Esophagus squamous epithelium (tissue), 5 donors: Measurements from ENCODE around the gene FAM222B. TPM values are rescaled to one million over a fixed set of nuclear protein-coding genes. Genes with fewer than 3 reads are reported as not detected.

Experiments
- DNase-seq: peaks from one replicate; lab custom pipeline; 2025; lab: John Stamatoyannopoulos, UW
- H3K27ac ChIP-seq, 4 donors: fragments of 200-600 bp; sonication (generic); one replicate each; pipeline ENCODE4 v1.5.1; 2016 to 2019; ENCODE audit warnings: mild to moderate bottlenecking in 1 of 4
- H3K27me3 ChIP-seq, 4 donors: fragments of 200-600 bp; sonication (generic); 1 replicate in 3 of 4; 2 replicates in 1 of 4; pipeline versions ENCODE4 v1.5.1 to v1.6.0; 2017 to 2021; ENCODE audit warnings: antibody characterized with exemption in 1 of 4
- H3K36me3 ChIP-seq, 3 donors: fragments of 200-600 bp; sonication (generic); one replicate each; pipeline ENCODE4 v1.5.1; 2016 to 2019
- H3K4me1 ChIP-seq, 3 donors: fragments of 200-600 bp; sonication (generic); one replicate each; pipeline ENCODE4 v1.5.1; 2017 to 2019
- H3K4me3 ChIP-seq, 4 donors: fragments of 200-600 bp; sonication (generic); 1 replicate in 3 of 4; 2 replicates in 1 of 4; pipeline ENCODE4 v1.5.1; 2016 to 2019; ENCODE audit warnings: mild to moderate bottlenecking in 2 of 4, moderate library complexity in 1 of 4
- H3K9me3 ChIP-seq, 3 donors: fragments of 200-600 bp; sonication (generic); one replicate each; pipeline ENCODE4 v1.5.1; 2016 to 2019
- CTCF ChIP-seq, 6 experiments: fragments of 450-650 bp in 4 of 6; fragments of 200-600 bp in 2 of 6; sonication (generic) in 2 of 6; IDR thresholded peaks; one replicate each; pipeline ENCODE4 v1.5.1; 2016 to 2019; ENCODE audit warnings: antibody characterized with exemption in 6 of 6, mild to moderate bottlenecking in 4 of 6, moderate library complexity in 4 of 6
- POLR2A ChIP-seq, 4 donors: fragments of 450-650 bp; IDR thresholded peaks; one replicate each; pipeline ENCODE4 v1.6.1; 2017; ENCODE audit warnings: antibody characterized with exemption in 4 of 4, mild to moderate bottlenecking in 4 of 4, moderate library complexity in 3 of 4
- WGBS, 2 donors: methylation state at CpG; one replicate each; pipeline ENCODE4 v1.1.5; 2018; 5-methylcytosine and 5-hydroxymethylcytosine counted together
- intact Hi-C: fragments of 100-400 bp; cut with DNase I; formaldehyde crosslinking; loops from one replicate; pipeline ENCODE4 v1.15.0; 2022
- total RNA-seq, 4 donors: library from RNA; depleted of rRNA; stranded (reverse); fragments of >200 nt; gene quantifications; one replicate each; pipeline ENCODE4 v1.1.0, GENCODE V29; 2016
- donor health status: DM: yes; HTN: yes; CAD: no.

Gene FAM222B
- total RNA-seq, 4 donors from 2014 or later = 8.0 to 16.4 (median 11.2) TPM

DNA sequence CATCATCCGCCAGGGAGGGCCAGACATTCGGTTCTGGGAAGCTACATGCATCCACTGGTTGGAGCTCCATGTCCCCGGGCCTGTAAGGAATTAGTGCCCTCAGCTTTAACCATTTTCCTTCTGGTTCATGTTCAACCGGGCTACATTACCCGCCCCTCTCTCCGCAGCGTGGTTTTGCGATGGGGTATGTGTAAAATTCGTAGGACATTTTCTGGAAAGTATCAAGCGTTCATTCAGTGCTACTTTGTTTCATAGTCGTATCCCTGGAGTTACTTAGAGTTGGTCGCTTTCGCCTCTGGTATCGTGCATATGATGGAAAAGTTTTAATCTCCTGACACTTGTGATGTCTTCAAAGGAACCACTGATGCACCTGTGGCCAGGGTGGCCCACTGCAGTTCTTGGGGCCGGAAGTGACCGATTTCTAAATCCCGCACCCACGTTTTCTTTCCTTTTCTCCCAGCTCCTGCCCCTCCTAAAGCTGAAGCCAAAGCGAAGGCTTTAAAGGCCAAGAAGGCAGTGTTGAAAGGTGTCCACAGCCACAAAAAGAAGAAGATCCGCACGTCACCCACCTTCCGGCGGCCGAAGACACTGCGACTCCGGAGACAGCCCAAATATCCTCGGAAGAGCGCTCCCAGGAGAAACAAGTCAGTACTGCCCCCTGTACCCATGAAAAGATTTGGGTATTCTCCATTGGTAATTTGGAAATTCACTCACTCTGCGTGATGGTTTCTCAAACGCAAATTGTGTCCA is 122.2 kb downstream of the FAM222B start:
- WGBS, 2 donors = 0 to 2% methylated on average over 19 to 29 of the region's 30 CpGs
- Histone ChIP-seq H3K9me3 (no peaks in the 10 kb centered on the region), H3K4me1 (peaks cover 45 to 92% (median 66%) of the 10 kb centered on the region in 3 donors), H3K4me3 (peak overlapping the region; percentile 73 to 97 (median 89)), H3K27ac (peak overlapping the region; percentile 93 to 97 (median 95)), H3K36me3 (peaks cover 6 to 49% (median 16%) of the 10 kb centered on the region in 3 donors), H3K27me3 (peaks cover 0 to 15% (median 0%) of the 10 kb centered on the region in 4 donors)
- intact Hi-C loops = no loop called here
- TF ChIP-seq CTCF (IDR thresholded peaks at IDR 0.05) (peak in 1 of 6 experiments; percentile 39), POLR2A (IDR thresholded peaks at IDR 0.05) (no peak)
- no peak for DNase-seq

- 24 to 27% methylated on average over 14 to 18 of the region's 18 CpGs for WGBS, 2 donors
Observed at GRCh38 chr17:28719021-28719433, 123.6 kb downstream of the FAM222B start.

DNA sequence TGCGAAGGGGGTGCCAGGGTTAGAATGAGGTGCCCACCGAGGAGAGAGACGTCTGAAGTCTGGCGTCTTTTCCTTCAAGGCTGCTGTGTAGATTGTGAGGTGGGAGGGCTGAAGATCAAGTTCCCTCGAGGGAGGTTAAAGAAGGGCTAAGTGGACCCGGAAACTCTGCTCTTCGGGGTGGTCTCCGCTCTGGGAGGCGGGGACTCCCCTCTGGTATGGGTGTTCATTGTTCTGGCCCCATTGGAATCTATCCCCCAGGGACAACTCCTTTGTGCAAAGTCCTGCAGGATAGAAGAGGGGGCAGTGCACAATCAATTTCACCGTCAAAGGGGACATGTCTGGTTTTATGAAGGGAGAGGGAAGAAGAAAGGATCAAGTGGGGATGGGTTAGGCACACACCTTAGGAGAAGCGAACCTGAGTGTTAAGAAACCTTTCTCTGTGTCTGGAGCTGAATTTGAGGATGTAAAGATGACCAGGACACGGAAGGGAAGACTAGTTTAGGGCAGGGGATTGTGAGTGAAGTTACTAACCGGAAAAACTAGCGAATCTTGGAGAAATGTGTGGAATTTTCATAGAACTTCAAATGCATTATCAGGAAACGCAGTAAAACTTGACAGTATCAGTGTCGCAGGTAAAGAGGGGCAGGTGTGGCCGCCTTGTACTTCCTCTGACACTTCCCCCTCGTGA is 124.1 kb downstream of the FAM222B start:
- DNase-seq = no peak
- WGBS, 2 donors = 32 to 39% methylated on average over 15 to 16 of the region's 18 CpGs
- peaks cover 4 to 53% (median 10%) of the 10 kb centered on the region in 3 donors for H3K36me3 ChIP-seq
- H3K9me3 ChIP-seq = no peaks in the 10 kb centered on the region
- TF ChIP-seq POLR2A (IDR thresholded peaks at IDR 0.05) (no peak), CTCF (IDR thresholded peaks at IDR 0.05) (no peak)
- H3K27me3 ChIP-seq = peaks cover 0 to 15% (median 0%) of the 10 kb centered on the region in 4 donors
- peak overlapping the region; percentile 43 to 97 (median 89) for H3K4me3 ChIP-seq
- H3K4me1 ChIP-seq = peaks cover 38 to 72% (median 50%) of the 10 kb centered on the region in 3 donors
- intact Hi-C loops = no loop called here
- peak overlapping the region; percentile 93 to 97 (median 95) for H3K27ac ChIP-seq

More at GRCh38 chr17:28719021-28719433, 123.6 kb downstream of the FAM222B start:
- TF ChIP-seq CTCF (IDR thresholded peaks at IDR 0.05) (no peak), POLR2A (IDR thresholded peaks at IDR 0.05) (peak in 1 of 4 donors; percentile 0)
- no peak for DNase-seq
- Histone ChIP-seq H3K4me3 (peak overlapping the region; percentile 73 to 97 (median 89)), H3K27me3 (peaks cover 0 to 15% (median 0%) of the 10 kb centered on the region in 4 donors), H3K9me3 (no peaks in the 10 kb centered on the region), H3K36me3 (peaks cover 6 to 53% (median 11%) of the 10 kb centered on the region in 3 donors), H3K4me1 (peaks cover 38 to 78% (median 53%) of the 10 kb centered on the region in 3 donors), H3K27ac (peak overlapping the region; percentile 93 to 97 (median 95))
- intact Hi-C loops = no loop called here

GRCh38 chr17:28717578-28718332 is 124.8 kb downstream of the FAM222B start, which contains the start of gene RAB34:
Gene RAB34, minus strand, starts transcription at chr17:28717868. Its CDS starts 602 bp downstream, at chr17:28717266.
- WGBS, 2 donors = 11% methylated on average over 5 of the region's 60 CpGs; no CpG with 5 or more reads in 1 of the 2 donors
- H3K36me3 ChIP-seq = peaks cover 0 to 46% (median 2%) of the 10 kb centered on the region in 3 donors

More at GRCh38 chr17:28717578-28718332, 124.8 kb downstream of the FAM222B start, which contains the start of gene RAB34:
- DNase-seq = no peak
- Histone ChIP-seq H3K27me3 (peaks cover 0 to 15% (median 0%) of the 10 kb centered on the region in 4 donors), H3K4me1 (peaks cover 33 to 67% (median 43%) of the 10 kb centered on the region in 3 donors), H3K9me3 (no peaks in the 10 kb centered on the region), H3K27ac (peak within 1 kb of the TSS; percentile 93 to 97 (median 95)), H3K4me3 (peak within 1 kb of the TSS; percentile 43 to 93 (median 74))
- intact Hi-C loops = no loop called here
- peak in 1 of 6 experiments; percentile 9 for TF ChIP-seq CTCF (IDR thresholded peaks at IDR 0.05)
- TF ChIP-seq POLR2A (IDR thresholded peaks at IDR 0.05) = peak in 1 of 4 donors; percentile 57
